HepG2 (cell line): ENCODE measurements around the gene SDC4. TPM values are rescaled to one million over a fixed set of nuclear protein-coding genes. Genes with fewer than 3 reads are reported as not detected.
A peak's percentile ranks its signal among the peaks of the same experiment; 100 is the strongest.

ENCODE experiments used
- HDAC6 ChIP-seq: fragments of 200-600 bp; sonication (generic); IDR thresholded peaks from 2 replicates; pipeline ENCODE4 v1.7.0; 2017; ENCODE audit warnings: mild to moderate bottlenecking, antibody characterized with exemption, low read length, low read depth
- RAD51 ChIP-seq: fragments of 450-650 bp; IDR thresholded peaks from 2 replicates; pipeline ENCODE4 v1.6.1; 2016; ENCODE audit warnings: borderline replicate concordance
- SETDB1 ChIP-seq: sonication (generic); formaldehyde crosslinking; IDR thresholded peaks from 2 replicates; pipeline ENCODE4 v1.5.1; 2020; ENCODE audit warnings: missing genetic modification reagents, mild to moderate bottlenecking, borderline replicate concordance
- SP5 ChIP-seq: IDR thresholded peaks from 2 replicates; pipeline ENCODE4 v1.6.1; 2016; ENCODE audit warnings: low read depth, borderline replicate concordance
- STAT5B ChIP-seq: sonication (generic); formaldehyde crosslinking; IDR thresholded peaks from 2 replicates; pipeline ENCODE4 v1.4.0; 2020; ENCODE audit warnings: missing genetic modification reagents
- YEATS2 ChIP-seq: sonication (generic); formaldehyde crosslinking; IDR thresholded peaks from 2 replicates; pipeline ENCODE4 v1.4.0; 2020; ENCODE audit warnings: missing genetic modification reagents, borderline replicate concordance
- ZNF552 ChIP-seq: sonication (generic); formaldehyde crosslinking; IDR thresholded peaks from 2 replicates; pipeline ENCODE4 v1.9.0; 2022; ENCODE audit warnings: missing genetic modification reagents, mild to moderate bottlenecking, borderline replicate concordance
- ZNF572 ChIP-seq: sonication (generic); formaldehyde crosslinking; IDR thresholded peaks from 2 replicates; pipeline ENCODE4 v1.5.1; 2020; ENCODE audit warnings: mild to moderate bottlenecking, missing genetic modification reagents
- ZNF589 ChIP-seq: sonication (generic); formaldehyde crosslinking; conservative IDR thresholded peaks from 2 replicates; pipeline ENCODE4 v1.8.0; 2022; ENCODE audit warnings: mild to moderate bottlenecking, moderate library complexity, missing genetic modification reagents
- ZNF879 ChIP-seq: sonication (generic); formaldehyde crosslinking; IDR thresholded peaks from 2 replicates; pipeline ENCODE4 v1.8.1; 2023; ENCODE audit warnings: missing genetic modification reagents
- polyA plus RNA-seq, 8 experiments: library from polyadenylated mRNA; depleted of rRNA in 3 of 8; stranded (reverse) in 7 of 8; unstranded in 1 of 8; fragments of >200 nt; fragmentation: Illumina TruSeq in 4 of 8; extraction: Trizol in 4 of 8; gene quantifications; 2 replicates each; pipeline versions ENCODE4 v1.2.1 to v1.2.3, GENCODE V29; 2011 to 2016; ENCODE audit warnings: low read depth in 4 of 8, missing spikeins in 1 of 8, mixed read lengths in 1 of 8; ENCODE audit not compliant: insufficient read depth in 1 of 8
- total RNA-seq, 5 experiments: library from RNA; depleted of rRNA; stranded (reverse); fragments of >200 nt; fragmentation: Illumina TruSeq; extraction: Trizol; gene quantifications; 2 replicates each; pipeline ENCODE4 v1.2.3, GENCODE V29; 2016; ENCODE audit warnings: low read depth in 1 of 5
- TF ChIP-seq, protein P1 (sequence below): sonication (generic); formaldehyde crosslinking; IDR thresholded peaks from 2 replicates; pipeline ENCODE4 v1.5.1; 2020; ENCODE audit warnings: mild to moderate bottlenecking, moderate library complexity, missing genetic modification reagents
- TF ChIP-seq, protein P2 (sequence below), 2 experiments: IDR thresholded peaks; 2 replicates each; pipeline ENCODE4 v1.6.1; 2011 to 2012; ENCODE audit warnings: low read length in 2 of 2, borderline replicate concordance in 1 of 2, low read depth in 1 of 2, mild to moderate bottlenecking in 1 of 2, moderate library complexity in 1 of 2
- TF ChIP-seq, protein P3 (sequence below): sonication (generic); formaldehyde crosslinking; IDR thresholded peaks from 2 replicates; pipeline ENCODE4 v1.5.0; 2020; ENCODE audit warnings: missing genetic modification reagents
- TF ChIP-seq, protein P4 (sequence below): sonication (generic); formaldehyde crosslinking; IDR thresholded peaks from 2 replicates; pipeline ENCODE4 v1.9.0; 2022; ENCODE audit warnings: missing genetic modification reagents, mild to moderate bottlenecking, borderline replicate concordance
- TF ChIP-seq, protein P5 (sequence below): sonication (generic); IDR thresholded peaks from 2 replicates; pipeline ENCODE4 v1.6.1; 2016; ENCODE audit warnings: low read depth, borderline replicate concordance
- TF ChIP-seq, protein P6 (sequence below): sonication (generic); formaldehyde crosslinking; IDR thresholded peaks from 2 replicates; pipeline ENCODE4 v1.5.0; 2020; ENCODE audit warnings: mild to moderate bottlenecking, missing genetic modification reagents

Gene SDC4
- total and polyA plus RNA-seq, 2 of the 13 experiments (the other 11 are each of a cell fraction or from before 2014, with no cell fraction given), result 49.0 to 65.1 TPM

DNA sequence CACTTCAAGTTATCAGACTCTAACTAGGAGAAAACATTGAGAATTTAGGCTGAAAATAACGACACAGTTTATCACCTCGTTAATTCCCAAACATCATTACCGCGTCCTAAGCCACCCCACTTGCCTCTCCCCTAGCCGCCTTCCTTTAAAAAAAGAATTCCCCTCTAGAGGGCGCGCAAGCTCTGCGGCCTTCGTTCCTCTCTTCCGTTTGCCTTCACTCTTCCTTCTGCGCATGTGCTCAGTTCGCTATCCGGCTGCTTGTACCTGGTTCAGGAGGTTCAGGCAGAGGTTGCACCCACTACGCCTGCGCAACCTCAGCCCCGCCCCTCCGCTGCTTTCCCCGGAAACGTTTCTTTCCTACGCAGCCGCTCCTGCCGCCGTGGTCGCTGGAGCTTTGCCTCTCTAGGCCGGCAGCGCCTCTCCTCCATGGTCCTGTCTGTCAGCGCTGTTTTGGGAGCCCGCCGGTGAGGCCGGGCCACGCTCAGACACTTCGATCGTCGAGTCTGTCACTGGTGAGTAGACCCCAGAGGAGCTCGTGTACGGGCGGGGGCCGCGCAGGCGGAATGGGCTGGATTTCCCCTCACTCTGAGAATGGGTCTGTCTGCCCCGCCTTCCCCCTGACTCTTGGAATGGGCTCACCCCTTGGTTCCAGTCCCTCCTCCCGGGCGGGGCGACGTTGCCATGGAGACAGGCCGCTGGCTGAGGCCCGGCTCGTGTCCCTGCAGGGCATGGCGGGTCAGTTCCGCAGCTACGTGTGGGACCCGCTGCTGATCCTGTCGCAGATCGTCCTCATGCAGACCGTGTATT lies 14.8 kb upstream of the SDC4 start, which contains the start of gene SYS1 (continued):
- TF ChIP-seq, protein P1, sequence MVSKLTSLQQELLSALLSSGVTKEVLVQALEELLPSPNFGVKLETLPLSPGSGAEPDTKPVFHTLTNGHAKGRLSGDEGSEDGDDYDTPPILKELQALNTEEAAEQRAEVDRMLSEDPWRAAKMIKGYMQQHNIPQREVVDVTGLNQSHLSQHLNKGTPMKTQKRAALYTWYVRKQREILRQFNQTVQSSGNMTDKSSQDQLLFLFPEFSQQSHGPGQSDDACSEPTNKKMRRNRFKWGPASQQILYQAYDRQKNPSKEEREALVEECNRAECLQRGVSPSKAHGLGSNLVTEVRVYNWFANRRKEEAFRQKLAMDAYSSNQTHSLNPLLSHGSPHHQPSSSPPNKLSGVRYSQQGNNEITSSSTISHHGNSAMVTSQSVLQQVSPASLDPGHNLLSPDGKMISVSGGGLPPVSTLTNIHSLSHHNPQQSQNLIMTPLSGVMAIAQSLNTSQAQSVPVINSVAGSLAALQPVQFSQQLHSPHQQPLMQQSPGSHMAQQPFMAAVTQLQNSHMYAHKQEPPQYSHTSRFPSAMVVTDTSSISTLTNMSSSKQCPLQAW (CRISPR knock-in tag), result peak; percentile 99
- no peak for TF ChIP-seq STAT5B
- peak; percentile 100 for TF ChIP-seq ZNF572 (CRISPR knock-in tag)
- TF ChIP-seq SETDB1 (CRISPR knock-in tag), result no peak
- TF ChIP-seq, protein P2, sequence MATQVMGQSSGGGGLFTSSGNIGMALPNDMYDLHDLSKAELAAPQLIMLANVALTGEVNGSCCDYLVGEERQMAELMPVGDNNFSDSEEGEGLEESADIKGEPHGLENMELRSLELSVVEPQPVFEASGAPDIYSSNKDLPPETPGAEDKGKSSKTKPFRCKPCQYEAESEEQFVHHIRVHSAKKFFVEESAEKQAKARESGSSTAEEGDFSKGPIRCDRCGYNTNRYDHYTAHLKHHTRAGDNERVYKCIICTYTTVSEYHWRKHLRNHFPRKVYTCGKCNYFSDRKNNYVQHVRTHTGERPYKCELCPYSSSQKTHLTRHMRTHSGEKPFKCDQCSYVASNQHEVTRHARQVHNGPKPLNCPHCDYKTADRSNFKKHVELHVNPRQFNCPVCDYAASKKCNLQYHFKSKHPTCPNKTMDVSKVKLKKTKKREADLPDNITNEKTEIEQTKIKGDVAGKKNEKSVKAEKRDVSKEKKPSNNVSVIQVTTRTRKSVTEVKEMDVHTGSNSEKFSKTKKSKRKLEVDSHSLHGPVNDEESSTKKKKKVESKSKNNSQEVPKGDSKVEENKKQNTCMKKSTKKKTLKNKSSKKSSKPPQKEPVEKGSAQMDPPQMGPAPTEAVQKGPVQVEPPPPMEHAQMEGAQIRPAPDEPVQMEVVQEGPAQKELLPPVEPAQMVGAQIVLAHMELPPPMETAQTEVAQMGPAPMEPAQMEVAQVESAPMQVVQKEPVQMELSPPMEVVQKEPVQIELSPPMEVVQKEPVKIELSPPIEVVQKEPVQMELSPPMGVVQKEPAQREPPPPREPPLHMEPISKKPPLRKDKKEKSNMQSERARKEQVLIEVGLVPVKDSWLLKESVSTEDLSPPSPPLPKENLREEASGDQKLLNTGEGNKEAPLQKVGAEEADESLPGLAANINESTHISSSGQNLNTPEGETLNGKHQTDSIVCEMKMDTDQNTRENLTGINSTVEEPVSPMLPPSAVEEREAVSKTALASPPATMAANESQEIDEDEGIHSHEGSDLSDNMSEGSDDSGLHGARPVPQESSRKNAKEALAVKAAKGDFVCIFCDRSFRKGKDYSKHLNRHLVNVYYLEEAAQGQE (IDR thresholded peaks at IDR 0.05; ENCODE audit: borderline replicate concordance in 1 of 2, low read depth in 1 of 2, low read length in 2 of 2), result peak in 1 of 2 experiments; percentile 5; a peak in 1 of 4 replicates
- no peak; the same call in 1 of the 2 replicates for TF ChIP-seq ZNF589 (CRISPR knock-in tag)
- no peak for TF ChIP-seq HDAC6
- no peak; the same call in 1 of the 2 replicates for TF ChIP-seq ZNF552 (CRISPR knock-in tag)
- TF ChIP-seq, protein P3, sequence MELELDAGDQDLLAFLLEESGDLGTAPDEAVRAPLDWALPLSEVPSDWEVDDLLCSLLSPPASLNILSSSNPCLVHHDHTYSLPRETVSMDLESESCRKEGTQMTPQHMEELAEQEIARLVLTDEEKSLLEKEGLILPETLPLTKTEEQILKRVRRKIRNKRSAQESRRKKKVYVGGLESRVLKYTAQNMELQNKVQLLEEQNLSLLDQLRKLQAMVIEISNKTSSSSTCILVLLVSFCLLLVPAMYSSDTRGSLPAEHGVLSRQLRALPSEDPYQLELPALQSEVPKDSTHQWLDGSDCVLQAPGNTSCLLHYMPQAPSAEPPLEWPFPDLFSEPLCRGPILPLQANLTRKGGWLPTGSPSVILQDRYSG (CRISPR knock-in tag), result peak; percentile 89; the same call in 1 of the 2 replicates
- TF ChIP-seq YEATS2 (CRISPR knock-in tag), result peak; percentile 97
- TF ChIP-seq, protein P4, sequence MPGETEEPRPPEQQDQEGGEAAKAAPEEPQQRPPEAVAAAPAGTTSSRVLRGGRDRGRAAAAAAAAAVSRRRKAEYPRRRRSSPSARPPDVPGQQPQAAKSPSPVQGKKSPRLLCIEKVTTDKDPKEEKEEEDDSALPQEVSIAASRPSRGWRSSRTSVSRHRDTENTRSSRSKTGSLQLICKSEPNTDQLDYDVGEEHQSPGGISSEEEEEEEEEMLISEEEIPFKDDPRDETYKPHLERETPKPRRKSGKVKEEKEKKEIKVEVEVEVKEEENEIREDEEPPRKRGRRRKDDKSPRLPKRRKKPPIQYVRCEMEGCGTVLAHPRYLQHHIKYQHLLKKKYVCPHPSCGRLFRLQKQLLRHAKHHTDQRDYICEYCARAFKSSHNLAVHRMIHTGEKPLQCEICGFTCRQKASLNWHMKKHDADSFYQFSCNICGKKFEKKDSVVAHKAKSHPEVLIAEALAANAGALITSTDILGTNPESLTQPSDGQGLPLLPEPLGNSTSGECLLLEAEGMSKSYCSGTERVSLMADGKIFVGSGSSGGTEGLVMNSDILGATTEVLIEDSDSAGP, result peak; percentile 98; the same call in 1 of the 2 replicates
- TF ChIP-seq RAD51, result no peak
- TF ChIP-seq, protein P5, sequence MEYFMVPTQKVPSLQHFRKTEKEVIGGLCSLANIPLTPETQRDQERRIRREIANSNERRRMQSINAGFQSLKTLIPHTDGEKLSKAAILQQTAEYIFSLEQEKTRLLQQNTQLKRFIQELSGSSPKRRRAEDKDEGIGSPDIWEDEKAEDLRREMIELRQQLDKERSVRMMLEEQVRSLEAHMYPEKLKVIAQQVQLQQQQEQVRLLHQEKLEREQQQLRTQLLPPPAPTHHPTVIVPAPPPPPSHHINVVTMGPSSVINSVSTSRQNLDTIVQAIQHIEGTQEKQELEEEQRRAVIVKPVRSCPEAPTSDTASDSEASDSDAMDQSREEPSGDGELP, result no peak; the same call in 1 of the 2 replicates
- TF ChIP-seq, protein P6, sequence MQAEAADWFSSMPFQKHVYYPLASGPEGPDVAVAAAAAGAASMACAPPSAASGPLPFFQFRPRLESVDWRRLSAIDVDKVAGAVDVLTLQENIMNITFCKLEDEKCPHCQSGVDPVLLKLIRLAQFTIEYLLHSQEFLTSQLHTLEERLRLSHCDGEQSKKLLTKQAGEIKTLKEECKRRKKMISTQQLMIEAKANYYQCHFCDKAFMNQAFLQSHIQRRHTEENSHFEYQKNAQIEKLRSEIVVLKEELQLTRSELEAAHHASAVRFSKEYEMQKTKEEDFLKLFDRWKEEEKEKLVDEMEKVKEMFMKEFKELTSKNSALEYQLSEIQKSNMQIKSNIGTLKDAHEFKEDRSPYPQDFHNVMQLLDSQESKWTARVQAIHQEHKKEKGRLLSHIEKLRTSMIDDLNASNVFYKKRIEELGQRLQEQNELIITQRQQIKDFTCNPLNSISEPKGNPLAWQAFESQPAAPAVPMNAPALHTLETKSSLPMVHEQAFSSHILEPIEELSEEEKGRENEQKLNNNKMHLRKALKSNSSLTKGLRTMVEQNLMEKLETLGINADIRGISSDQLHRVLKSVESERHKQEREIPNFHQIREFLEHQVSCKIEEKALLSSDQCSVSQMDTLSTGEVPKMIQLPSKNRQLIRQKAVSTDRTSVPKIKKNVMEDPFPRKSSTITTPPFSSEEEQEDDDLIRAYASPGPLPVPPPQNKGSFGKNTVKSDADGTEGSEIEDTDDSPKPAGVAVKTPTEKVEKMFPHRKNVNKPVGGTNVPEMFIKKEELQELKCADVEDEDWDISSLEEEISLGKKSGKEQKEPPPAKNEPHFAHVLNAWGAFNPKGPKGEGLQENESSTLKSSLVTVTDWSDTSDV (CRISPR knock-in tag), result peak; percentile 84
- TF ChIP-seq ZNF879 (CRISPR knock-in tag), result 0 out of 2 replicates have a peak, but pooled peaks have one; percentile 46
- TF ChIP-seq SP5 (CRISPR knock-in tag), result peak; percentile 93
